Astrocyte (in vitro differentiated cells and primary cell): Measurements from ENCODE around the gene MED12L. TPM values are rescaled to one million over a fixed set of nuclear protein-coding genes. Genes with fewer than 3 reads are reported as not detected.

Source experiments
- DNase-seq: peaks from one replicate; pipeline ENCODE4 v3.0.0-alpha.2; 2010; ENCODE audit warnings: low read depth
- FAIRE-seq: peaks from 2 replicates; lab custom pipeline; 2011; peaks lifted over from hg19 to GRCh38; lab: Jason Lieb, UNC
- H2AFZ ChIP-seq: 2 replicates; pipeline ENCODE4 v1.6.0; 2012; ENCODE audit warnings: low read depth, low read length, inconsistent platforms
- H3K27ac ChIP-seq: 2 replicates; pipeline ENCODE4 v1.5.1; 2011; ENCODE audit warnings: low read depth, low read length, inconsistent platforms
- H3K27me3 ChIP-seq: 2 replicates; pipeline ENCODE4 v1.6.0; 2011; ENCODE audit warnings: low read length, inconsistent platforms; ENCODE audit not compliant: insufficient read depth
- H3K36me3 ChIP-seq: 2 replicates; pipeline ENCODE4 v1.5.1; 2011; ENCODE audit warnings: low read length, inconsistent platforms; ENCODE audit not compliant: insufficient read depth
- H3K4me1 ChIP-seq: 2 replicates; pipeline ENCODE4 v1.5.1; 2011; ENCODE audit warnings: low read length, inconsistent platforms; ENCODE audit not compliant: insufficient read depth
- H3K4me2 ChIP-seq: 2 replicates; pipeline ENCODE4 v1.6.0; 2012; ENCODE audit warnings: low read length, inconsistent platforms
- H3K4me3 ChIP-seq: 2 replicates; pipeline ENCODE4 v1.5.1; 2011; ENCODE audit warnings: low read depth, mild to moderate bottlenecking, low read length, inconsistent platforms; ENCODE audit not compliant: insufficient read depth
- H3K79me2 ChIP-seq: 2 replicates; pipeline ENCODE4 v1.6.0; 2012; ENCODE audit warnings: mild to moderate bottlenecking, low read length, inconsistent platforms; ENCODE audit not compliant: insufficient read depth
- H3K9ac ChIP-seq: 2 replicates; pipeline ENCODE4 v1.6.0; 2012; ENCODE audit warnings: mild to moderate bottlenecking, low read length, inconsistent platforms
- H3K9me3 ChIP-seq: 2 replicates; pipeline ENCODE4 v1.5.1; 2012; ENCODE audit warnings: low read depth, mild to moderate bottlenecking, low read length, inconsistent platforms; ENCODE audit not compliant: insufficient read depth
- H4K20me1 ChIP-seq: 2 replicates; pipeline ENCODE4 v1.6.0; 2012; ENCODE audit warnings: low read length, inconsistent platforms; ENCODE audit not compliant: insufficient read depth
- H3K27ac Mint-ChIP-seq: one replicate; pipeline ENCODE4 v1.8.0; 2021; ENCODE audit warnings: mild to moderate bottlenecking, mixed read lengths; ENCODE audit not compliant: unreplicated experiment
- H3K27me3 Mint-ChIP-seq: one replicate; pipeline ENCODE4 v1.8.0; 2021; ENCODE audit warnings: low read depth, mixed read lengths; ENCODE audit not compliant: unreplicated experiment
- H3K36me3 Mint-ChIP-seq: one replicate; pipeline ENCODE4 v1.8.0; 2021; ENCODE audit warnings: low read depth, mixed read lengths; ENCODE audit not compliant: unreplicated experiment
- H3K4me1 Mint-ChIP-seq: one replicate; pipeline ENCODE4 v1.8.0; 2021; ENCODE audit warnings: low read depth, mixed read lengths; ENCODE audit not compliant: unreplicated experiment
- H3K4me3 Mint-ChIP-seq: one replicate; pipeline ENCODE4 v1.8.0; 2021; ENCODE audit warnings: mild to moderate bottlenecking, moderate library complexity, mixed read lengths; ENCODE audit not compliant: unreplicated experiment
- H3K9me3 Mint-ChIP-seq: one replicate; pipeline ENCODE4 v1.8.0; 2021; ENCODE audit warnings: mild to moderate bottlenecking, mixed read lengths; ENCODE audit not compliant: unreplicated experiment
- EZH2 ChIP-seq: IDR thresholded peaks from 2 replicates; pipeline ENCODE4 v1.6.1; 2012; ENCODE audit warnings: mild to moderate bottlenecking, low read length, inconsistent platforms; ENCODE audit not compliant: insufficient read depth
- total RNA-seq: library from RNA; stranded (reverse); gene quantifications from 2 replicates; pipeline ENCODE4 v1.2.1, GENCODE V29; 2021
- TF ChIP-seq, protein P1 (sequence below): IDR thresholded peaks from 2 replicates; pipeline ENCODE4 v1.5.1; 2011; ENCODE audit warnings: low read depth, mild to moderate bottlenecking, inconsistent platforms, low read length, moderate library complexity; ENCODE audit not compliant: insufficient read depth

The MED12L gene
- total RNA-seq, 1 donor from 2014 or later = 8.2 TPM

DNA sequence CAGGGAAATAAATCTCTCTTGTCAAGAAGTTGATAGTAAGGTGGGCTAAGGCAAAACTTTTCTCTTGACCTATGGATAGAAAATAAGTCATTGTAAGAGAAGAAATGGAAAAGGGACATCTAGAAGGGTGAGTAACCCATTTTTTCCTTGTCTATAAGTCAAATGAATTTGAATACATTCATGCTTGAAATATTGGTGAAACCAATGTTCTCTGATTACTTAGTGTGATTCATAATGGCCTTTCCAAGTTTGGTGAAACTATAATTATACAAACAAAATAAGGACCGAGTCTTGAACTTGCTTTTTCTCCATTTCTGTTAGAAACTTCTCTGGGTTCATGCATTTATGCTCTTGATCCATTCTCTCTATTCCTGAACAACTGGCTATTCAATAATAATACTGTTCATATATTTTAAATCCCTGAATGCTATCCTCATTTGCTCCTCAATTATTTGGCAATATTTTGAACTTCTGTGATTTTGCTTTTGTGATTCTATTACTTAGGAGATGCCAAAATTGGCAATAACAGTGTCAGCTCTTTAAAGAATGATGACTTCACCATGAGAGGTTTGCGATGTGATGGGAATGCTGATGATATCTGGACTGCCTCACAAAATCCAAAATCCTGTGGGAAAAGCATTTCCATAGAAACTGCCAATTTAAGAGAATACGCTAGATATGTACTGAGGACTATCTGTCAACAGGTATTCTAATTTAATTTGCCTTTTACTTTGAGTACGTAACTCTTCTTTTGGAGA is 286.8 kb downstream of the MED12L start:
- H3K4me1 Mint-ChIP-seq = peaks cover 6% of the 10 kb centered on the region
- DNase-seq = peak; percentile 45
- peak; percentile 62 for FAIRE-seq

GRCh38 chr3:151377768-151378385 is 292.4 kb downstream of the MED12L start:
- no peak overlapping the region for H3K27ac ChIP-seq
- no peaks in the 10 kb centered on the region for H3K27me3 Mint-ChIP-seq
- no peaks in the 10 kb centered on the region for H3K36me3 ChIP-seq
- no peaks in the 10 kb centered on the region for H3K4me1 ChIP-seq
- no peak for TF ChIP-seq EZH2
- TF ChIP-seq, protein P1, sequence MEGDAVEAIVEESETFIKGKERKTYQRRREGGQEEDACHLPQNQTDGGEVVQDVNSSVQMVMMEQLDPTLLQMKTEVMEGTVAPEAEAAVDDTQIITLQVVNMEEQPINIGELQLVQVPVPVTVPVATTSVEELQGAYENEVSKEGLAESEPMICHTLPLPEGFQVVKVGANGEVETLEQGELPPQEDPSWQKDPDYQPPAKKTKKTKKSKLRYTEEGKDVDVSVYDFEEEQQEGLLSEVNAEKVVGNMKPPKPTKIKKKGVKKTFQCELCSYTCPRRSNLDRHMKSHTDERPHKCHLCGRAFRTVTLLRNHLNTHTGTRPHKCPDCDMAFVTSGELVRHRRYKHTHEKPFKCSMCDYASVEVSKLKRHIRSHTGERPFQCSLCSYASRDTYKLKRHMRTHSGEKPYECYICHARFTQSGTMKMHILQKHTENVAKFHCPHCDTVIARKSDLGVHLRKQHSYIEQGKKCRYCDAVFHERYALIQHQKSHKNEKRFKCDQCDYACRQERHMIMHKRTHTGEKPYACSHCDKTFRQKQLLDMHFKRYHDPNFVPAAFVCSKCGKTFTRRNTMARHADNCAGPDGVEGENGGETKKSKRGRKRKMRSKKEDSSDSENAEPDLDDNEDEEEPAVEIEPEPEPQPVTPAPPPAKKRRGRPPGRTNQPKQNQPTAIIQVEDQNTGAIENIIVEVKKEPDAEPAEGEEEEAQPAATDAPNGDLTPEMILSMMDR = no peak
- peaks cover 3% of the 10 kb centered on the region for H3K4me1 Mint-ChIP-seq
- H3K9me3 ChIP-seq = no peaks in the 10 kb centered on the region
- no peak overlapping the region for H3K4me2 ChIP-seq
- H3K36me3 Mint-ChIP-seq = no peaks in the 10 kb centered on the region
- no peaks in the 10 kb centered on the region for H4K20me1 ChIP-seq
- DNase-seq = no peak
- no peak for FAIRE-seq
- no peak overlapping the region for H3K27ac Mint-ChIP-seq
- no peak overlapping the region for H3K9ac ChIP-seq
- no peak overlapping the region for H3K4me3 ChIP-seq
- H3K27me3 ChIP-seq = no peaks in the 10 kb centered on the region
- no peak overlapping the region for H3K4me3 Mint-ChIP-seq
- H3K9me3 Mint-ChIP-seq = no peaks in the 10 kb centered on the region
- H2AFZ ChIP-seq = no peak overlapping the region
- no peaks in the 10 kb centered on the region for H3K79me2 ChIP-seq

More for the DNA sequence above, 286.8 kb downstream of the MED12L start:
- Mint-ChIP-seq H3K4me3 (no peak overlapping the region), H3K36me3 (no peaks in the 10 kb centered on the region), H3K27ac (no peak overlapping the region), H3K9me3 (no peaks in the 10 kb centered on the region), H3K27me3 (no peaks in the 10 kb centered on the region)
- Histone ChIP-seq H3K36me3 (no peaks in the 10 kb centered on the region), H2AFZ (no peak overlapping the region), H4K20me1 (no peaks in the 10 kb centered on the region), H3K9me3 (no peaks in the 10 kb centered on the region), H3K27me3 (no peaks in the 10 kb centered on the region), H3K9ac (no peak overlapping the region), H3K4me2 (no peak overlapping the region), H3K4me3 (no peak overlapping the region), H3K79me2 (no peaks in the 10 kb centered on the region), H3K4me1 (no peaks in the 10 kb centered on the region), H3K27ac (no peak overlapping the region)
- TF ChIP-seq, protein P1 = no peak
- no peak for TF ChIP-seq EZH2
